Neutrophil (primary cell): ENCODE data around the gene CPAMD8.

Source experiments
- H3K27ac ChIP-seq: fragments of 200-600 bp; sonication (generic); 2 replicates; pipeline ENCODE4 v1.5.1; 2016; ENCODE audit warnings: mild to moderate bottlenecking, moderate library complexity
- H3K27me3 ChIP-seq: fragments of 200-600 bp; sonication (generic); 2 replicates; pipeline ENCODE4 v1.6.0; 2016; ENCODE audit warnings: mild to moderate bottlenecking
- H3K36me3 ChIP-seq: fragments of 200-600 bp; sonication (generic); 2 replicates; pipeline ENCODE4 v1.5.1; 2017
- H3K4me1 ChIP-seq, 2 experiments: fragments of 200-600 bp in 1 of 2; sonication (generic) in 1 of 2; 1 replicate in 1 of 2; 2 replicates in 1 of 2; pipeline versions ENCODE4 v1.5.1 to v1.6.1; 2013 to 2016; ENCODE audit warnings: low read depth in 1 of 2, low read length in 1 of 2, mild to moderate bottlenecking in 1 of 2, moderate library complexity in 1 of 2; ENCODE audit not compliant: control insufficient read depth in 1 of 2, insufficient read depth in 1 of 2
- H3K4me3 ChIP-seq, 2 experiments: fragments of 200-600 bp in 1 of 2; sonication (generic) in 1 of 2; 1 replicate in 1 of 2; 2 replicates in 1 of 2; pipeline ENCODE4 v1.5.1; 2013 to 2016; ENCODE audit warnings: low read depth in 1 of 2, low read length in 1 of 2, mild to moderate bottlenecking in 1 of 2, moderate library complexity in 1 of 2
- H3K9me3 ChIP-seq: fragments of 200-600 bp; sonication (generic); 2 replicates; pipeline ENCODE4 v1.5.1; 2016
- CTCF ChIP-seq: fragments of 200-600 bp; sonication (generic); IDR thresholded peaks from 2 replicates; pipeline ENCODE4 v1.5.1; 2016; ENCODE audit warnings: antibody characterized with exemption

The CPAMD8 gene

GRCh38 chr19:16861834-16862233 lies 164.8 kb downstream of the CPAMD8 start:
- no peaks in the 10 kb centered on the region for H3K27me3 ChIP-seq
- peaks cover 13 to 16% of the 10 kb centered on the region in 2 experiments for H3K4me1 ChIP-seq
- TF ChIP-seq CTCF, result no peak
- no peak overlapping the region for H3K27ac ChIP-seq
- no peaks in the 10 kb centered on the region for H3K9me3 ChIP-seq
- no peak overlapping the region for H3K4me3 ChIP-seq
- H3K36me3 ChIP-seq, result peaks cover 67% of the 10 kb centered on the region

- Histone ChIP-seq H3K36me3 (peaks cover 67% of the 10 kb centered on the region), H3K4me3 (no peak overlapping the region)
These were observed 165.6 kb downstream of the CPAMD8 start for GRCh38 chr19:16861011-16861410.

GRCh38 chr19:16860118-16860517 lies 166.5 kb downstream of the CPAMD8 start:
- Histone ChIP-seq H3K9me3 (no peaks in the 10 kb centered on the region), H3K36me3 (peaks cover 67% of the 10 kb centered on the region), H3K27me3 (no peaks in the 10 kb centered on the region), H3K4me1 (peaks cover 13 to 16% of the 10 kb centered on the region in 2 experiments), H3K27ac (no peak overlapping the region), H3K4me3 (no peak overlapping the region)
- TF ChIP-seq CTCF, result no peak

More at GRCh38 chr19:16861011-16861410, 165.6 kb downstream of the CPAMD8 start:
- H3K4me1 ChIP-seq, result peaks cover 13 to 16% of the 10 kb centered on the region in 2 experiments
- no peak for TF ChIP-seq CTCF
- no peaks in the 10 kb centered on the region for H3K9me3 ChIP-seq
- no peaks in the 10 kb centered on the region for H3K27me3 ChIP-seq
- no peak overlapping the region for H3K27ac ChIP-seq

GRCh38 chr19:16859626-16860025 lies 167.0 kb downstream of the CPAMD8 start:
- H3K9me3 ChIP-seq, result no peaks in the 10 kb centered on the region
- H3K4me3 ChIP-seq, result no peak overlapping the region
- no peak for TF ChIP-seq CTCF
- H3K4me1 ChIP-seq, result peaks cover 13 to 16% of the 10 kb centered on the region in 2 experiments
- peaks cover 67% of the 10 kb centered on the region for H3K36me3 ChIP-seq
- H3K27me3 ChIP-seq, result no peaks in the 10 kb centered on the region
- no peak overlapping the region for H3K27ac ChIP-seq

GRCh38 chr19:16856091-16856490 lies 170.5 kb downstream of the CPAMD8 start:
- no peaks in the 10 kb centered on the region for H3K9me3 ChIP-seq
- peaks cover 75% of the 10 kb centered on the region for H3K36me3 ChIP-seq
- no peak overlapping the region for H3K4me3 ChIP-seq
- H3K27me3 ChIP-seq, result no peaks in the 10 kb centered on the region
- no peak for TF ChIP-seq CTCF
- peaks cover 0 to 5% of the 10 kb centered on the region in 2 experiments for H3K4me1 ChIP-seq
- no peak overlapping the region for H3K27ac ChIP-seq

GRCh38 chr19:16853066-16853465 lies 173.5 kb downstream of the CPAMD8 start:
- TF ChIP-seq CTCF, result no peak
- Histone ChIP-seq H3K27me3 (no peaks in the 10 kb centered on the region), H3K4me1 (no peaks in the 10 kb centered on the region), H3K4me3 (no peak overlapping the region), H3K27ac (no peak overlapping the region), H3K9me3 (no peaks in the 10 kb centered on the region), H3K36me3 (peaks cover 96% of the 10 kb centered on the region)
